CD14-positive monocyte (primary cell): Measurements from ENCODE around the gene NFYC. TPM values are rescaled to one million over a fixed set of nuclear protein-coding genes. Genes with fewer than 3 reads are reported as not detected.

Source experiments
- DNase-seq, 3 donors: peaks; one replicate each; pipeline ENCODE4 v3.0.0-alpha.2; 2011 to 2022
- H2AFZ ChIP-seq: 2 replicates; pipeline ENCODE4 v1.6.0; 2012; ENCODE audit warnings: mild to moderate bottlenecking, low read depth, low read length, inconsistent platforms; ENCODE audit not compliant: insufficient read depth, poor library complexity, severe bottlenecking
- H3K27ac ChIP-seq, 2 donors: 1 replicate in 1 of 2; 2 replicates in 1 of 2; pipeline ENCODE4 v1.5.1; 2012 to 2013; ENCODE audit warnings: low read length in 2 of 2, control low read depth in 1 of 2, inconsistent platforms in 1 of 2, low read depth in 1 of 2, mild to moderate bottlenecking in 1 of 2
- H3K27me3 ChIP-seq, 2 donors: one replicate each; pipeline versions ENCODE4 v1.6.0 to v1.6.1; 2011 to 2013; ENCODE audit warnings: low read length in 2 of 2; ENCODE audit not compliant: control insufficient read depth in 2 of 2, insufficient read depth in 2 of 2
- H3K36me3 ChIP-seq, 2 donors: replicated peaks in 1 of 2; 1 replicate in 1 of 2; 2 replicates in 1 of 2; pipeline versions ENCODE4 v1.5.1 to v1.6.1; 2012 to 2013; ENCODE audit warnings: low read length in 2 of 2, control low read depth in 1 of 2, inconsistent platforms in 1 of 2, mild to moderate bottlenecking in 1 of 2; ENCODE audit not compliant: insufficient read depth in 2 of 2, control insufficient read depth in 1 of 2
- H3K4me1 ChIP-seq, 2 donors: 1 replicate in 1 of 2; 2 replicates in 1 of 2; pipeline versions ENCODE4 v1.5.1 to v1.6.1; 2012 to 2013; ENCODE audit warnings: low read length in 2 of 2, control low read depth in 1 of 2, inconsistent platforms in 1 of 2, mild to moderate bottlenecking in 1 of 2, moderate library complexity in 1 of 2; ENCODE audit not compliant: insufficient read depth in 2 of 2, control insufficient read depth in 1 of 2
- H3K4me2 ChIP-seq: replicated peaks from 2 replicates; pipeline ENCODE3; 2012; ENCODE audit warnings: low read length, moderate library complexity, mild to moderate bottlenecking; ENCODE audit not compliant: poor library complexity, severe bottlenecking; ENCODE audit errors: extremely low read depth
- H3K4me3 ChIP-seq, 3 experiments: fragments of 200-600 bp in 1 of 3; sonication (generic) in 1 of 3; replicated peaks in 1 of 3; 1 replicate in 2 of 3; 2 replicates in 1 of 3; pipeline ENCODE4 v1.5.1; 2011 to 2013; ENCODE audit warnings: low read length in 3 of 3, mild to moderate bottlenecking in 3 of 3, control low read depth in 2 of 3, low read depth in 2 of 3, inconsistent platforms in 1 of 3, moderate library complexity in 1 of 3
- H3K79me2 ChIP-seq: 2 replicates; pipeline ENCODE4 v1.6.0; 2012; ENCODE audit warnings: mild to moderate bottlenecking, control low read depth, inconsistent platforms, low read length, moderate library complexity; ENCODE audit not compliant: insufficient read depth
- H3K9ac ChIP-seq: 2 replicates; pipeline ENCODE4 v1.6.0; 2017; ENCODE audit warnings: low read length, mild to moderate bottlenecking; ENCODE audit not compliant: insufficient read depth, poor library complexity, severe bottlenecking
- H3K9me3 ChIP-seq, 2 donors: replicated peaks in 1 of 2; 1 replicate in 1 of 2; 2 replicates in 1 of 2; pipeline versions ENCODE4 v1.5.1 to v1.6.1; 2012 to 2013; ENCODE audit warnings: low read length in 2 of 2, control low read depth in 1 of 2; ENCODE audit not compliant: control insufficient read depth in 1 of 2, insufficient read depth in 1 of 2
- H4K20me1 ChIP-seq: 2 replicates; pipeline ENCODE4 v1.6.0; 2012; ENCODE audit warnings: mild to moderate bottlenecking, low read length, control low read depth, moderate library complexity; ENCODE audit not compliant: insufficient read depth
- H3K27ac Mint-ChIP-seq, 7 donors: one replicate each; pipeline ENCODE4 v1.8.0; 2020; ENCODE audit warnings: mild to moderate bottlenecking in 7 of 7, mixed read lengths in 7 of 7, moderate library complexity in 6 of 7, inconsistent platforms in 2 of 7
- H3K27me3 Mint-ChIP-seq, 3 donors: one replicate each; pipeline ENCODE4 v1.8.0; 2021 to 2022; ENCODE audit warnings: low read depth in 3 of 3, mild to moderate bottlenecking in 3 of 3, mixed read lengths in 3 of 3, moderate library complexity in 3 of 3, inconsistent platforms in 1 of 3
- H3K36me3 Mint-ChIP-seq, 2 donors: one replicate each; pipeline ENCODE4 v1.8.0; 2020; ENCODE audit warnings: mixed read lengths in 2 of 2, inconsistent platforms in 1 of 2, mild to moderate bottlenecking in 1 of 2
- H3K4me1 Mint-ChIP-seq: one replicate; pipeline ENCODE4 v1.8.0; 2020; ENCODE audit warnings: mild to moderate bottlenecking, mixed read lengths
- H3K4me3 Mint-ChIP-seq, 2 donors: one replicate each; pipeline ENCODE4 v1.8.0; 2020; ENCODE audit warnings: mild to moderate bottlenecking in 2 of 2, mixed read lengths in 2 of 2, moderate library complexity in 1 of 2
- H3K9me3 Mint-ChIP-seq, 7 donors: one replicate each; pipeline ENCODE4 v1.8.0; 2020 to 2022; ENCODE audit warnings: mixed read lengths in 7 of 7, mild to moderate bottlenecking in 6 of 7, moderate library complexity in 6 of 7, inconsistent platforms in 2 of 7
- WGBS: methylation state at CpG from one replicate; pipeline ENCODE4 v1.1.5; 2013; ENCODE audit warnings: missing lambda C conversion rate; ENCODE audit not compliant: insufficient coverage; 5-methylcytosine and 5-hydroxymethylcytosine counted together
- intact Hi-C, 2 donors: fragments of 100-400 bp; cut with micrococcal nuclease; formaldehyde crosslinking; loops; one replicate each; pipeline versions ENCODE4 v1.15.0 to v1.15.1; 2023
- polyA plus RNA-seq, 3 donors: library from polyadenylated mRNA; depleted of rRNA in 1 of 3; unstranded in 2 of 3; stranded (reverse) in 1 of 3; fragments of 300-500 nt in 2 of 3; fragments of >200 nt in 1 of 3; fragmentation: Illumina TruSeq in 2 of 3; gene quantifications; 1 replicate in 2 of 3; 2 replicates in 1 of 3; pipeline ENCODE4 v1.2.3, GENCODE V29; 2012 to 2021
- TF ChIP-seq, protein P1 (sequence below): fragments of 200-600 bp; IDR thresholded peaks from one replicate; pipeline ENCODE4 v1.8.0; 2022; ENCODE audit warnings: antibody characterized with exemption, mild to moderate bottlenecking

Gene NFYC
- polyA plus RNA-seq, 3 donors: 61.2 to 142 (median 68.2) TPM

GRCh38 chr1:40770296-40771070, 79.0 kb downstream of the NFYC start:
- H3K9ac ChIP-seq: no peak overlapping the region
- intact Hi-C loops: loop anchor here in 1 of 2 donors (10.0 kb wide), 1 partner anchor 184 kb away; no protein-coding TSS in a partner anchor

More at GRCh38 chr1:40770296-40771070, 79.0 kb downstream of the NFYC start:
- no peak overlapping the region for H2AFZ ChIP-seq
- H3K36me3 ChIP-seq: peaks cover 72 to 98% of the 10 kb centered on the region in 2 donors
- H3K27me3 Mint-ChIP-seq: peaks cover 0 to 2% (median 0%) of the 10 kb centered on the region in 3 donors
- no peak overlapping the region for H3K27ac ChIP-seq
- no peaks in the 10 kb centered on the region for H3K9me3 ChIP-seq
- peaks cover 0 to 2% (median 0%) of the 10 kb centered on the region in 7 donors for H3K9me3 Mint-ChIP-seq
- 52% methylated on average over 11 of the region's 18 CpGs for WGBS
- no peak for DNase-seq
- H3K79me2 ChIP-seq: no peaks in the 10 kb centered on the region
- peaks cover 27% of the 10 kb centered on the region for H4K20me1 ChIP-seq
- peaks cover 89 to 93% of the 10 kb centered on the region in 2 donors for H3K36me3 Mint-ChIP-seq
- no peaks in the 10 kb centered on the region for H3K4me1 ChIP-seq
- no peak overlapping the region for H3K4me2 ChIP-seq
- no peak overlapping the region for H3K4me3 ChIP-seq
- no peaks in the 10 kb centered on the region for H3K27me3 ChIP-seq
- H3K27ac Mint-ChIP-seq: peak overlapping the region in 5 of 7 donors; percentile 21 to 69 (median 59)
- no peak overlapping the region for H3K4me3 Mint-ChIP-seq
- TF ChIP-seq, protein P1, sequence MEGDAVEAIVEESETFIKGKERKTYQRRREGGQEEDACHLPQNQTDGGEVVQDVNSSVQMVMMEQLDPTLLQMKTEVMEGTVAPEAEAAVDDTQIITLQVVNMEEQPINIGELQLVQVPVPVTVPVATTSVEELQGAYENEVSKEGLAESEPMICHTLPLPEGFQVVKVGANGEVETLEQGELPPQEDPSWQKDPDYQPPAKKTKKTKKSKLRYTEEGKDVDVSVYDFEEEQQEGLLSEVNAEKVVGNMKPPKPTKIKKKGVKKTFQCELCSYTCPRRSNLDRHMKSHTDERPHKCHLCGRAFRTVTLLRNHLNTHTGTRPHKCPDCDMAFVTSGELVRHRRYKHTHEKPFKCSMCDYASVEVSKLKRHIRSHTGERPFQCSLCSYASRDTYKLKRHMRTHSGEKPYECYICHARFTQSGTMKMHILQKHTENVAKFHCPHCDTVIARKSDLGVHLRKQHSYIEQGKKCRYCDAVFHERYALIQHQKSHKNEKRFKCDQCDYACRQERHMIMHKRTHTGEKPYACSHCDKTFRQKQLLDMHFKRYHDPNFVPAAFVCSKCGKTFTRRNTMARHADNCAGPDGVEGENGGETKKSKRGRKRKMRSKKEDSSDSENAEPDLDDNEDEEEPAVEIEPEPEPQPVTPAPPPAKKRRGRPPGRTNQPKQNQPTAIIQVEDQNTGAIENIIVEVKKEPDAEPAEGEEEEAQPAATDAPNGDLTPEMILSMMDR: no peak
- no peaks in the 10 kb centered on the region for H3K4me1 Mint-ChIP-seq
